GM18909 (cell line): ENCODE results near the gene VMAC.

Experiments
- ATAC-seq: cut with Tn5 transposase; IDR thresholded peaks from one replicate; pipeline ENCODE4 v1.9.1; 2021; ENCODE audit warnings: mild to moderate bottlenecking; ENCODE audit not compliant: unreplicated experiment, poor library complexity

VMAC gene

DNA sequence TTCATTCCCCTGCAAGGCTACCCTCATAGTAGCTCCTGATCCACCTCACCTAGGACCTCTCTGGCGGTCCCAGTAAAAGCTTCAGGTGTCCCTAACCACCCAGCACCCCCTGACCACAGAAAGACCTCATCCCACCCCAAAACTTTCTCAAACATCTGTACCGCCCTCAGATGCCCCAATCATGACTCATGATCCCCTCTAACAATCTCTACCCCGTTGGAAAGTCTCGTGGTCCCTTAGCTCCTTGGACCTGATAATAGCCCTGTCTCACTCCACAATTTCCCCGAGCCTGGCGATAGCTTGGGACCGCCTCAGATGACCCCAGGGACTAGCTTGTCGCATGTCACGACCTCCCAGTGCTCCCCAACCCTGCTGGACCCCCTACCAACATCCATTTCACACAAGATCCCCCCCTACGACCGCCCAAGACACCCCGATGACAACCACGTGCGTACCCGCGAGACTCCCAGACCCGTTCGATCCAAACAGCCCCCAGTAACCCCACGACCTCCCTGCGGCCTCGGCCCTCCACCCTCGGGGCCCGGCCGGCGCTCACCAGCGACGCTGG, 1.5 kb upstream of the VMAC start:
- no peak for ATAC-seq

GRCh38 chr19:5903624-5904351, 884 bp upstream of the VMAC start, which contains the start of gene NDUFA11:
Gene NDUFA11 (minus strand): TSS chr19:5903790. CDS start chr19:5903708, 82 bp downstream.
- peak; percentile 33 for ATAC-seq

GRCh38 chr19:5905114-5905778, 574 bp downstream of the VMAC start:
- ATAC-seq, result no peak

- ATAC-seq, result no peak
Measured at GRCh38 chr19:5907241-5907640, 2.6 kb downstream of the VMAC start.

- ATAC-seq, result no peak
Measured at GRCh38 chr19:5908773-5909442, 4.2 kb downstream of the VMAC start.

DNA sequence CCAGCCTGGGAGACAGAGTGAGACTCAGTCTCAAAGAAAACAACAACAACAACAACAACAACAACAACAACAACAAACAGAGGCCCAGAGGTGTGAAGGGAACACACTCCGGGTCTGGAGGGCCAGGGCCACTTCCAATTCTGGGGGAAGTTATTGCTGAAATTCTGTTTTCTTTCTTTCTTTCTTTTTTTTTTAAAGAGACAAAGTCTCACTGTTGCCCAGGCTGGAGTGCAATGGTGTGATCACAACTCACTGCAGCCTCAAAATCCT, 5.9 kb downstream of the VMAC start:
- no peak for ATAC-seq

- ATAC-seq, result no peak
Measured at GRCh38 chr19:5911366-5911765, 6.7 kb downstream of the VMAC start.

DNA sequence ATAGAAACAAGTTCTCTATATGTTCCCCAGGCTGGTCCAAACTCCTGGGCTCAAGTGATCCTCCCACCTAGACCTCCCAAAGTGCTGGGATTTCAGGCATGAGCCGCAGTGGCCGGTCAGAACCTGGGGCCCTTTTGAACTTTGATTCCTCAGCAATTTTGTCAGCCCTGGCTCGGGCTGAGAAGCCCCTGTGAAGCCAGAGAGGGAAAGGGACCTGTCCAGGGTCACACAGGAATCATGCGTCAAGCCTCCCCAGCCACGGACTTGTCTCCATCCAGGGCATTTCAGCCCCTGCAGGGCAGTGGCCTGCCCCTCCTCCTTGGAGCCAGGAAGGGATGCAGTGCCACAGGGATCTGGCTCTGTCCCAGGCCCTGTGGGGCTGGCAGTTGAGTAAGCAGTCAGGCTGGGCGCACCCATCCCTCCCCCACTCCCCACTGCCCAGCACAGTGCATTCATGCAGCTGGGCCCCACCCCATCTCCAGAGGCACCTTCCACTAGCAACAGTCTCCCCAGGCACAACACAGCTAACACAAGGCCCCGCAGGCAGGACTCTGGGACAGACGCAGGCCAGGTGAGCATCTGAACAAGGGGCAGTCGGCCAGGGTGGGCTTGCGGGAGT, 9.2 kb downstream of the VMAC start, which contains the start of gene CAPS:
Gene CAPS, plus strand, starts transcription at position 516 of the 619 bp plus-strand sequence. CDS start 153 bp downstream, outside the sequence.
- ATAC-seq, result no peak

- no peak for ATAC-seq
Measured at GRCh38 chr19:5914358-5914774, 9.7 kb downstream of the VMAC start.

DNA sequence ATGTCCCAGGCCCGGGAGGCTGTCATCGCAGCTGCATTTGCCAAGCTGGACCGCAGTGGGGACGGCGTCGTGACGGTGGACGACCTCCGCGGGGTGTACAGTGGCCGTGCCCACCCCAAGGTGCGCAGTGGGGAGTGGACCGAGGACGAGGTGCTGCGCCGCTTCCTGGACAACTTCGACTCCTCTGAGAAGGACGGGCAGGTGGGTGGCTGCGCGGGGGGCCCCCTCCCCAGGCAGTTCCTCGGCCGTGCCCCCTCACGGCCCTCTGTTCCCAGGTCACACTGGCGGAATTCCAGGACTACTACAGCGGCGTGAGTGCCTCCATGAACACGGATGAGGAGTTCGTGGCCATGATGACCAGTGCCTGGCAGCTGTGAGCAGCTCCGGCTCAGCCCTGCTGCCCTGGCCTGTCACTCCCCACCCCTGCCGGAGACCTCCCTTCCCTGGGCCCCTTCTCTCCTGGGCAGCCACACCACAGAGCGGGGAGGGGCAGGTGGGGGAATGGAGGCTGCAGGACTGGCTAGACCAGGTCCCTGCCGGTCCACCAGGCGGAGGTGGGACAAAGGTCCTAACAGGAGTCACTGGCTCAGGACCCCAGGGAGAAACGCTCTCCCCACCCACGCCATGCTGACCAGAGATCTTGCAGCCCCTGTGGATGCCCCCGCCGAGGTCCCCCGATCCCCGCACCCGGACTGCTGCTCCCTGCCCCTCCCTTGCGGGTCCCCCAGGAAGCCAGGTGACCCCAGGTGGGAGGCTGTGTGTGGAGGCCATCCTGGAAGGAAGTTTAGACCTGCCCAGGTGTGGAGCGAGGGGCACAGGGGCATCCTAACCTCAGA, 10.5 kb downstream of the VMAC start:
- no peak for ATAC-seq

GRCh38 chr19:5915782-5916165, 11.1 kb downstream of the VMAC start:
- ATAC-seq, result no peak

- ATAC-seq, result no peak
Measured at GRCh38 chr19:5916181-5916708, 11.6 kb downstream of the VMAC start.

DNA sequence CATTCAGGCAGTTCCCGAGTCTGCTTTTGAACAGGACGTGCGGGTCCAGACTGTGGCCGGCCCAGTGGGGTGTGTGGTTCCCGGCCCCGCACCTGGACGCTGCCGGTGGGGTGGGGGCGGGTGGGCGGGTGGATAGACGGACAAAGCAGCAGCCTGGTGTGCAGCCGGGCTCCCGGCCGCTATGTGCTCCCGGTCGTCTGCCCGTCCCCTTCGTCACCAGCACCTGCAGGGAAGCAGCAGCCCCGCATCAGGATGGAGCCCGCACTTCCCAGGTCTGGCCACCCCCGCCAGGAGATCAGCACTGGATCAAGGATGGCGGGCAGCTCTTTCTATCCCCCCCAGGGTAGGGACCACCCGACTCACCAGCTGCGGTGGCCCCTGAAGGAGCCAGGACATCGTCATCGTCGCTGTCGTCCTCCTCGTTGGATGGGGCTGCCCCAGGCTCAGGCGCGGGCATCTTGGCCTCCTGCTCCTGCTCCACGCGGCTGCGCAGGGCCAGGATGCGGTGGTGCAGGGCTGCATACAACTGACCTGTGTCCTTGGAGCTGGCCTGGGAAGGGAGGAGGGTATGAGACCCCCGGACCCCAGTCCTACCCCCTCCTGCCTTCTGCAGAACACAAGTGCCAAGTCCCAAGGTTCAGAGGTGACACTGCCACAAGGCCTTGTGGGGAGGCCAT, 12.9 kb downstream of the VMAC start:
- no peak for ATAC-seq

GRCh38 chr19:5918463-5919079, 13.9 kb downstream of the VMAC start:
- ATAC-seq, result no peak

GRCh38 chr19:5921516-5922160, 17.0 kb downstream of the VMAC start:
- no peak for ATAC-seq

DNA sequence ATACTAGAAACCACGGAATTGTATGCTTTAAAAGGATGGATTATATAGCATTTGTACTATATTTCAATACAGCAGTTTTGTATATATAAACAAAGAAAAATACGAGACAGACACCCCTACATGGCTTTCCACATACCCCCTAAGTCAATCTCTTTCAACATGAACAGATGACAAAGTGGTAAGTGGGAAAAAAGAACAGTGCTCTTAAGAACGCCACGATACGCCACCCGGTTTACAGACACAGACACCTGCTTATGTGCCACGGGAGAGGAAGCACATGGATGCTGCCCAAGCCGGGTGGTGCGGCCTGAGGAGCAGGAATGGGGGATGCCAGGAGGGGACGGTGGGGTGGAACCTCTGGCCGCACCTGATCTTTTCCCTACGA, 17.5 kb downstream of the VMAC start:
- ATAC-seq, result no peak

DNA sequence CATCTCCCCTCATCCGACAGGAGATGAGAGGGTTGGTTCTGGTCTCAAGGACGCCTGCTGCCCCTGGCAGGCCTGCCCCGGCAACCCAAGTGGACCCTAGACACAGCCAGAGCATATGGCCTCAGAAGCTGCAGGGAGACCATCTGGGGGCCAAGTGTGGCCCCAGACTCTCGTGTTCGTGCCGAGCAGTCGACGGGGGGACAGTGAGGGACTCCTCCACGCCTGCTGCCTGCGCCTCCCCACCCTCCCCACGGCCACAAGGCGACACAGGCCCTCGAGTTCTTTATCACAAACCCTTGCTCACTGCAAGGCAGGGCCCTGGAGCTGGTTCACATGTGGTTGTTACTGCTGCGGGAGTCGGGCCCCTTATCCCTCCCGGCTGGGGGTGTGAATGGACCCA, 18.7 kb downstream of the VMAC start:
- ATAC-seq, result no peak

DNA sequence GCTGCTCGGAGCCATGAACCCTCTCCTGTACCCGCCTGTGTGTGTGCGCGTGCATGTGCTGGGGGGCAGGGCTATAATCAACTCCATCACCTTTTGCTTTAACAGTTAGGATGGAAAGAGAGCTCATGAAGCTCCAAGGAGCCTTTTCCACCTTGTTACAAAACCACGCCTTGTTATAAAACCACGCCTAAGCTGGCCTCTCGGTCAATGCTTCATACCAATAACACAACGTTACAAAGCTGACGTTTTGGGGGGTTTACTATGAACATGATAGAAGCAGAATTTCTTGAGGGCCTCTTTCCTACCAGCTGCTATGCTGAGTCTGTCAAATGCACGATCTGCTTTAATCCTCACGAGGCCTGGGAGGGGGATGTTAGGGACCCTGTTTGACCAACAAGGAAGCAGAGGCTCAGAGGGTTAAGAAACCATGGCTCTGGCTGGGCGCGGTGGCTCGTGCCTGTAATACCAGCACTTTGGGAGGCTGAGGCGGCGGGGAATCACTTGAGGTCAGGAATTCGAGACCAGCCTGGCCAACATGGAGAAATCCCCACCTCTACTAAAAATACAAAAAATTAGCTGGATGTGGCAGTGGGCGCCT, 21.3 kb downstream of the VMAC start:
- ATAC-seq, result no peak
